Measurements from ENCODE around the gene FAM181A. TPM values are rescaled to one million over a fixed set of nuclear protein-coding genes. Genes with fewer than 3 reads are reported as not detected.
A peak's percentile ranks its signal among the peaks of the same experiment; 100 is the strongest.

Gene FAM181A
- not detected for polyA plus RNA-seq (ENCODE audit: insufficient read length in 3 of 3)

DNA sequence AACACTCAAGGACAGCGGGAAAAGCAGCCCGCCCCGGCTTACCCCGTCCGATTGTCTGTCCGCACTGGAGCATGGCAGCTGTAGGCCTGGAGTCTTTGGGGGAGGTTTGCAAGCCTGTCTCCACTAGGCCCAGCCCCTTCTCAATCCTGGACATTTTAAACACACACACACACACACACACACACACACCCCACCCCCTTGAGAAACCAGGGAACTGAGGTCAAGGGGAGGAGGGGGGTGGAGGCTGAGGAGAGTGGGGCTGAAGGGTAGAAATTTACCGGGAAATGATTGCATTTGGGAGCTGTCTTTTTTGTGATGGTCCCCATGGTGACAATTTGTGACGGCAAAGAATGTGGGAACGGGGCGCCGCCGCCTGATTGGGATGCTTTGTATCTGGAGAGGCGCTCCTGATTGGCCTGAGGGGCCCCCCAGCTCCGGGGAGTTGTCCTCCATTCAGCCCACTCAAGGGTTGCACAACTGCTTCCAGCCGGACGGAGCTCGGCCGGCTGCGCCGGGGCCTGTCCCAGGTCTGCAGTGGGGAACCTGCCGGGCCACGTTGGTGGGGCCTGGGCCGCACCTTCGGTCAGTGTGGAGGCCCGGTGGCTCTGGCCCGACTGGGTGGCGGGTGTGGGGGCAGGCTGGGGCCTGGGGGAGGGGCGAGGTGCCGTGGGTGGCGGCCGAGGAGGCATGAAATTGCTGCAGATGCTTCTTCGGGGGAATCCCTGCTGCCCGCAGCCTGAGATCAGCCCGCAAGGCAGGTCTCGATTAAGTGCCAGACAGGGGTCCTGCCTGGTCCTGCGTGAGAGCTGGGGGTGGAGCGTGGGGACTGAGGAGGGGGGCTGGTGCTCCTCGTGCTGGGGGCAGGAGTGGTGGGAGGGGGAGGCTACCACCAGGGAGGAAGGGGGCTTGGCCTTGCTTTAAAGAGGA lies at the start of gene FAM181A:
TSS of gene FAM181A (plus strand) at position 472 of the 927 bp plus-strand sequence. CDS start 942 bp downstream, outside the sequence.
- DNase-seq (ENCODE audit: low read depth in 3 of 3, low spot score in 2 of 3), result no peak

- DNase-seq (ENCODE audit: low read depth in 3 of 3, low spot score in 2 of 3), result no peak
Observed at GRCh38 chr14:93878212-93878611, 48.9 kb upstream of the FAM181A start.

DNA sequence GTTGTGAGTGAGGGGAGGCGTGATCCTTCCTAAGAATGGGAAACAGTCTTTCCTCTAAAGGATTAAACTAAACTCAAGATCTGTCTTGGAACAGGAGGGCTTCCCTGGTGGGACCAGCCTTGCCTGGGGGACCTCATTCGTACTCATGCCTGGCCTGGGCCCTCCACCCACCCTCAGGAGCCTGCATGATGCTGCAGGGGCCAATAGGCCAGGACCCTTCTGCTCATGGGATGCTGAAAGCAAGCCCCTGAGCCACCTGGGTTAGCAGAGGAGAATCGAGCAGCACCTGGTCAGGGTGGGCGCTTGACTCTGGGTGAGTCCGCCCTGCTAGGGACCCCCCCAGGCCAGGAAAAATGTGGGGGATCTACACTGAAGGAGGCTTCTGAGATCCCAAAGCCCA lies 48.3 kb upstream of the FAM181A start:
- no peak for DNase-seq (ENCODE audit: low read depth in 3 of 3, low spot score in 2 of 3)

- no peak for DNase-seq (ENCODE audit: low read depth in 3 of 3, low spot score in 2 of 3)
Observed at GRCh38 chr14:93879362-93879983, 47.7 kb upstream of the FAM181A start.

DNA sequence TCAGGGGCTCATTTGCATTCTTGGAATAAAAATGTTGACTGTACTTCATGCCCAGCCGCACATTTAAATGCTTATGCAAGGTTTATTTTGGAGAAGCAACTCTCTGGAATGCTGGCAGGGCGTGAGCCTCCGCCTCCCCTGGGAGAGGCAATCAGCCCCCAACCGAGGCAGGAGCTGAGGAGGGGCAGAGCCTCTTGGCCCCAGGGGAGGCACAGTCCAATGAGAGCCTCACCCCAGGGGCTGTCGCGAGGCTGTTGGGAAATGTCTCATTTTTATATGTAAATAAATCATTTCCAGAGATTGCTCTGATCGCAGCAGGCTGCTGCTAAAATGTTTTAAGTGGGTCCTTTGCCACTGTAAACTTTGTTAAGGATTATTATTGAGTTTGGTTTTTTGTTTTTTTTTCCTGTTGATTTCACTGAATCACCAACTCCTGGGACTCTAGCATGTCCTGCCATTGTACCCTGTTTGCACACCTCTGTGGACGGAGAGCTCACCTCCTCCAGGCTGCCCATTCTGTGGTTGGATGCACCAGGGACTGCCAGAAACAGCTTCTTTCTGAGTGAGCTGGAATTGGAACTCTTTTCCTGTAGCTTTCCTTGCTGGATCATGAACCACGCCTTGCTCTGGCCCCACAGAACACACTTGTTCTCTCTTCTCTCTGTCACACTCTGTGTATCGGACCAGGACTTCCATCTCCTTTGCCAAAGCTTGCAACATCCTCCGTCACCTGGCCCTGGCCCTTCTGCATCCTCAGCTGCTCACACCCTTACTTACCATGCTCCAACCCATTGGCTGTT lies 46.9 kb upstream of the FAM181A start:
- peak in 1 of 3 donors; percentile 12 for DNase-seq (ENCODE audit: low read depth in 3 of 3, low spot score in 2 of 3)

GRCh38 chr14:93884950-93885349 lies 42.2 kb upstream of the FAM181A start:
- DNase-seq (ENCODE audit: low read depth in 3 of 3, low spot score in 2 of 3), result no peak

DNA sequence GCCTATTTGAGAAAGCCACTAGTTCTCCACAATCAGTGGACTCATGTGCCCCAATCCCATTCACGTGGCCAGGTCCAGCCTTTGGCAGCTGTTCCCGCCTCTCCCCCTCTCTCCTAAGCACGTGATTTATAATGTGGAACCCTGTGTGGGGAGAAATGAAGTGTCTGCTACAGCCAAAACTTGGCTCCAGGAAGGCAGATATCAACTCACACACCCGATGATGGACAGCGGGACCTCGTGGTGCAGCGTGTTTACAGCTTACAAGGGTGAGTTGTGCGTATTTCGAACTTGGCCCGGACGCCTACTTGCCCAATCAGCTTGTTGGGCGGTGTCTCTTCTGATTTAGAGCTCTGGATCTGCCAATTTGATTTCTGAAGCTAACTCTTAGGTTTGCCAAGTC lies 38.1 kb upstream of the FAM181A start:
- DNase-seq (ENCODE audit: low read depth in 3 of 3, low spot score in 2 of 3), result no peak

- no peak for DNase-seq (ENCODE audit: low read depth in 3 of 3, low spot score in 2 of 3)
Observed at GRCh38 chr14:93889739-93890483, 37.2 kb upstream of the FAM181A start.

GRCh38 chr14:93891756-93892504 lies 35.2 kb upstream of the FAM181A start:
- DNase-seq (ENCODE audit: low read depth in 3 of 3, low spot score in 2 of 3), result no peak

GRCh38 chr14:93892505-93892839 lies 34.7 kb upstream of the FAM181A start:
- no peak for DNase-seq (ENCODE audit: low read depth in 3 of 3, low spot score in 2 of 3)

- peak in 2 of 3 donors; percentile 36 to 51 for DNase-seq (ENCODE audit: low read depth in 3 of 3, low spot score in 2 of 3)
Observed at GRCh38 chr14:93892923-93893558, 34.1 kb upstream of the FAM181A start.

- no peak for DNase-seq (ENCODE audit: low read depth in 3 of 3, low spot score in 2 of 3)
Observed at GRCh38 chr14:93893661-93894261, 33.4 kb upstream of the FAM181A start.

- no peak for DNase-seq (ENCODE audit: low read depth in 3 of 3, low spot score in 2 of 3)
Observed at GRCh38 chr14:93895023-93895604, 32.0 kb upstream of the FAM181A start.

DNA sequence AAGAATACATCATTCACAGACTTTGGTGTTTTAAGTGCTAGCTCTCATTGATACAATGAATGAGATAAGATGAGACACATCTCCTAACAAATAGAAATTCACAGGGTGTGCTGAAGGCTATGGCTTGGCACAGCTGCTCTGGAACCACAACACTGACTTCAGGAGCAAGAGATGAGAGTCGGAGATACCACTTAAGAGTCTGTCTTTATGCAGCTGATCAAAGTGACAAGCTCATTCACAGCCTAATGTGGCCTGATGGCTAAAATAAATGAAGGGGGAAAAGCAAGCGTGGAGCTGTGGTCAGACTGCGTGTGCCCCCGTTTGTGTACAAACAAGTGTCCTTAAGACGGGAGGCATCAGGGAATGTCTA lies 29.7 kb upstream of the FAM181A start:
- DNase-seq (ENCODE audit: low read depth in 3 of 3, low spot score in 2 of 3), result no peak

- no peak for DNase-seq (ENCODE audit: low read depth in 3 of 3, low spot score in 2 of 3)
Observed at GRCh38 chr14:93898081-93898611, 29.0 kb upstream of the FAM181A start.

GRCh38 chr14:93898731-93899130 lies 28.4 kb upstream of the FAM181A start:
- DNase-seq (ENCODE audit: low read depth in 3 of 3, low spot score in 2 of 3), result no peak

DNA sequence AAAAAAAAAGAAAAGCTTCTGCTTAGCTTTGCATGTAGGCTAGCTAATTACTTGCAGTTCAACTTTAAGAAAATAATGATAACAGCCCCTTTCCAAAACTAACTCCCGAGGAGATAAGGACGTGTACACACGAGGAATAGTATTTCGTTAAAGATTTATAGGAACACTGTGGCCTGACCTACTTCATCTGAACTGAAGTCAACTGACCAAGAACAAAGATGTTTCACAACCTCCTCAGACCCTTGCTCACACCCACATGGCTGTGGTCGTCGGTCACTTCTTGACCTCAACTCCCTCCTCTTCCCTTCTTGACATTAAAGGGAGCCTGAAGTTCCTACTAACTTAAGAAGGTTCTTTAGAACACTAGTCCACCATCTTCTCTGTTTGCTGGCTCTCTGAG lies 25.3 kb upstream of the FAM181A start:
- no peak for DNase-seq (ENCODE audit: low read depth in 3 of 3, low spot score in 2 of 3)

- DNase-seq (ENCODE audit: low read depth in 3 of 3, low spot score in 2 of 3), result no peak
Observed at GRCh38 chr14:93902619-93903307, 24.4 kb upstream of the FAM181A start.
